GM12892 (cell line): ENCODE measurements around the gene NR2E1.

Source experiments
- POLR2A ChIP-seq: IDR thresholded peaks from 2 replicates; pipeline ENCODE4 v1.6.1; 2011; ENCODE audit warnings: low read depth, low read length, control low read depth
- POLR2AphosphoS5 ChIP-seq: IDR thresholded peaks from 2 replicates; pipeline ENCODE4 v1.6.1; 2011; ENCODE audit warnings: low read depth, low read length, control low read depth
- TAF1 ChIP-seq: IDR thresholded peaks from 2 replicates; pipeline ENCODE4 v1.6.1; 2011; ENCODE audit warnings: low read depth, mild to moderate bottlenecking, control low read depth, low read length, borderline replicate concordance

- TF ChIP-seq POLR2A (no peak), POLR2AphosphoS5 (no peak), TAF1 (no peak)
Observed at GRCh38 chr6:108209738-108210137, 43.9 kb downstream of the NR2E1 start.
